GM23248 (cell line): Measurements from ENCODE around the gene ZC3H7A.

Source experiments
- EZH2 ChIP-seq: fragments of 200-600 bp; sonication (generic); IDR thresholded peaks from 2 replicates; pipeline ENCODE4 v1.6.1; 2018; ENCODE audit warnings: antibody characterized with exemption, mild to moderate bottlenecking; ENCODE audit not compliant: insufficient read depth, poor library complexity, severe bottlenecking
- EZH2phosphoT487 ChIP-seq: fragments of 200-600 bp; sonication (generic); IDR thresholded peaks from 2 replicates; pipeline ENCODE4 v1.6.1; 2018; ENCODE audit warnings: antibody characterized with exemption, moderate library complexity, mild to moderate bottlenecking, low read depth; ENCODE audit not compliant: insufficient read depth

DNA sequence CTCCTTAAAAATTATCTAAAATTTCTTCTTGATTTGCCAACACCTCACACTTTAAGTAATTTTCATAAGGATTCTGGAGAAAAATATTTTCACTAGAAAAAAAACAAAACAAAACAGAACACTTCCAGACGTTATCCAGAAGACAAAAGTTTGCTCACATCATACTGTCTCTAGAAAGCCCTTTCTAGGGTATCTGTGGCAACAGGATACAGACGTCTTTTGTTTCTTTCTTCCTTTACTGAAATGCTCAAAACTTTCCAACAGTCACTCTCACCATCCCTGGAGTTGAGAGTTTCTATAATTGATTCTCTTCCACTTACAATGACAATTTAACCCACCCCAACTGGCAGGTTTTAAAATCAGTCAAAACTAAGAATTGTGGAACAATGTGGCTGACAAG lies 2.6 kb downstream of the ZC3H7A start:
- TF ChIP-seq EZH2phosphoT487: no peak
- TF ChIP-seq EZH2: no peak
